NCI-H1417 (cell line): ENCODE data around the gene PAOX.
A peak's percentile ranks its signal among the peaks of the same experiment; 100 is the strongest.
"Not testable (repeated sequence)": the region's sequence is repeated elsewhere in the genome, so short reads cannot be mapped to it uniquely, and the experiment has no call there.

Source experiments
- DNase-seq, 3 experiments: peaks; one replicate each; lab custom pipeline; 2025; lab: John Stamatoyannopoulos, UW

PAOX gene

GRCh38 chr10:133385214-133385613, 6.2 kb downstream of the PAOX start:
- no peak for DNase-seq

GRCh38 chr10:133386951-133387350, 7.9 kb downstream of the PAOX start:
- DNase-seq, result not testable (repeated sequence)

DNA sequence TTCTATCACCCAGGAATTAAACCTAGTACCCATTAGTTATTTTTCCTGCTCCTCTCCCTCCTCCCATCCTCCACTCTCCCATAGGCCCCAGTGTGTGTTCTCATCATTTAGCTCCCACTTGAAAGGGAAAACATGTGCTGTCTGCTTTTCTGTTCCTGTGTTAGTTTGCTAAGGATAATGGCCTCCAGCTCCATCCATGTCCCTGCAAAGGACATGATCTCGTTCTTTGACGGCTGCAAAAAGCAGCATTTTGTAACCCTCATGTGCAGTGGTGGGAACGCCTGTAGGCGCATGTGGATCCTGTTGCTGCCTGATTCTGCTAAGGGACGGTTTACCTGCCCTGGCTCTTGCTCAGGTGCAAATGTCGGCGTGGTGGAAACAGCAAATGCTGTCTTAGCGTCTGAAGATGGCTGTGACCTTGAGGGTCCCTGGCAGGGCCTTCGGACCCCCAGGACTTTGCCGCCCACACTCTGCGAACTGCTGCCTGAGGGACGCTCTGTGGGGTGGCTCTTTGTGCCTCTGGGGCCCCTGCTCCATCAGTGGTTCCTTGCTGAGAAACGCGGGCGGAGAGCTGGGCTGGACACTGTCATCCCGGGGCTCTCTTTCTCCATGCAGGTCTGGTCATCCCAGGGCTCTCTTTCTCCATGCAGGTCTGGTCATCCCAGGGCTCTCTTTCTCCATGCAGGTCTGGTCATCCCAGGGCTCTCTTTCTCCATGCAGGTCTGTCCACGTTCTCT, 9.3 kb downstream of the PAOX start:
- DNase-seq, result peak in 1 of 3 experiments; percentile 0

DNA sequence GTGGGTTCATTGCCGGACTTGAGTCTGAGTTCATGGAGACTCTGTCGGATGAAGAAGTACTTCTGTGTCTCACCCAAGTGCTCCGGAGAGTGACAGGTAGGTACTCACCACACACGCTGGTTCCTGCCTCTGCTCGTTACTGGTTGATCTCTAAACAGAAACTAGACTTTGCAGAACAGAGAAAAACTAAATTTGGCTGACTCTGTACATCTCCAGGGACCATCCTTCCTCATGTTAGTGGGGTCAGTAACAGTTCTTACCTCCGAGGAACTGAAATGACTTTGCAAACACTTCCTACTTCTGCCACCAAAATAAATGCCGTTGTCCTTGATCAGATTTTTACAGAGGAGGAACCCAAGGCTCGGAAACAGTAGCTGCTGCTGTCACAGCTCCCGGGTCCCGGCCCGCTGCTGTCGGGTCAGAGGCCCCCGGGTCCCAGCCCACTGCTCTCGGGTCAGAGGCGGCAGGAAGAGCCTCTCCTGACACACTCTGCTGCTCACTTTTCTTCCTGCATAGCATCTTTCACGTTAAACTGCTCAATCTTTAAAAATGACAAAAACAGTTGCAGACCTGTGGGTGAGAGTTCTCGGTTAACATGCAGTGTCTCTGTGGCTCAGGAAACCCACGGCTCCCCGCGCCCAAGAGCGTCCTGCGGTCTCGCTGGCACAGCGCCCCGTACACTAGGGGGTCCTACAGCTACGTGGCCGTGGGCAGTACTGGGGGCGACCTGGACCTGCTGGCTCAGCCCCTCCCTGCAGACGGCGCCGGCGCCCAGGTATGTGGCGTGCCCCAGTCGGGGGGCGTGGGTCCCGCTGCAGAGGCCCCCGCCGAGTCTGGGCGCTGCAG, 10.1 kb downstream of the PAOX start:
- no peak for DNase-seq

GRCh38 chr10:133390597-133391248, 11.7 kb downstream of the PAOX start:
- no peak for DNase-seq

DNA sequence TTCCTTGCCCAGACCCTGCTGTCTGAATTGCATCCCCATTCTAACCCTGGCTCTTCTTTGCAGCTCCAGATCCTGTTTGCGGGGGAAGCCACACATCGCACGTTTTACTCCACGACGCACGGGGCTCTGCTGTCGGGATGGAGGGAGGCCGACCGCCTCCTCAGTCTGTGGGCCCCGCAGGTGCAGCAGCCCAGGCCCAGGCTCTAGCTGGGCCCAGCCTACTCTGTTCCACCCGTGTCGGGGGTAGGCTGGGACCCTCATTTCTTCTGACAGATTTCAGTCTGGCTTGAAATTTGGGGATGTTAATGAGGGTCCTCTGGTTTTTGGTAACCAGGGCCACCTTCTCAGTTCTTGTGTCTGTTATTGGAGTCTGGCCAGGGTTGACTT, 12.2 kb downstream of the PAOX start:
- DNase-seq, result no peak

GRCh38 chr10:133391761-133392518, 12.9 kb downstream of the PAOX start:
- no peak for DNase-seq

GRCh38 chr10:133393401-133394063, 14.5 kb downstream of the PAOX start:
- DNase-seq, result no peak

- DNase-seq, result peak; percentile 89 to 92 (median 90)
Measured at GRCh38 chr10:133394064-133394663, 15.1 kb downstream of the PAOX start, which contains the start of gene MTG1. MTG1 (plus strand) TSS chr10:133394157; CDS start chr10:133394221, 64 bp downstream.

- no peak for DNase-seq
Measured at GRCh38 chr10:133394801-133395221, 15.7 kb downstream of the PAOX start.

DNA sequence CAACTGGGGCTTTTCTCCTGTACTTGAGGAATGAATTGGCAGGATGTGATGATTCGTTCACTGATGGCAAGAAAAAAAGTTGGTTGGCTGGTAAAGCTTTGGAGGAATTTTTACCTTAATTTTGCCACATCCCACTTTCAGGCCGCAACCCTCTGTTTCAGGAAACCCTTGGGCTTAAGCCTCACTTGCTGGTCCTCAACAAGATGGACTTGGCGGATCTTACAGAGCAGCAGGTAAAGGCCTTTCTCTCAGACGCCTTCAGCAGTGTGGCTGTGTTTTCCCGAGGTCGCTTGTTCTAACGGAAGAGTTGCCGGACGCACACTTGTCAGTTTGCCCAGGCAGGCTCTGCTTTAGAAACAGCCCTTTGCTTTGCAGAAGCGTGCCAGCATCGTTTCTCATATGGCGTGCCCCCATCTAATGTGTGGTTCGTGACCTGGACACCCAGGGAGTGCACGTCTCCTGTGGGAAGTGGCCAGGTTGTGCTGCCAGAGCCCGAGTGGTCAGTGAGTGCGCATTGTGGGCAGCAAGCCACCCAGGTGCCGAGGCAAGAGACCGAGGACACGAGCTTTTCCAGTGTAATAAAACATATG, 17.1 kb downstream of the PAOX start:
- DNase-seq, result no peak

GRCh38 chr10:133397938-133398337, 18.9 kb downstream of the PAOX start:
- no peak for DNase-seq

- DNase-seq, result no peak
Measured at GRCh38 chr10:133399123-133399601, 20.1 kb downstream of the PAOX start.

DNA sequence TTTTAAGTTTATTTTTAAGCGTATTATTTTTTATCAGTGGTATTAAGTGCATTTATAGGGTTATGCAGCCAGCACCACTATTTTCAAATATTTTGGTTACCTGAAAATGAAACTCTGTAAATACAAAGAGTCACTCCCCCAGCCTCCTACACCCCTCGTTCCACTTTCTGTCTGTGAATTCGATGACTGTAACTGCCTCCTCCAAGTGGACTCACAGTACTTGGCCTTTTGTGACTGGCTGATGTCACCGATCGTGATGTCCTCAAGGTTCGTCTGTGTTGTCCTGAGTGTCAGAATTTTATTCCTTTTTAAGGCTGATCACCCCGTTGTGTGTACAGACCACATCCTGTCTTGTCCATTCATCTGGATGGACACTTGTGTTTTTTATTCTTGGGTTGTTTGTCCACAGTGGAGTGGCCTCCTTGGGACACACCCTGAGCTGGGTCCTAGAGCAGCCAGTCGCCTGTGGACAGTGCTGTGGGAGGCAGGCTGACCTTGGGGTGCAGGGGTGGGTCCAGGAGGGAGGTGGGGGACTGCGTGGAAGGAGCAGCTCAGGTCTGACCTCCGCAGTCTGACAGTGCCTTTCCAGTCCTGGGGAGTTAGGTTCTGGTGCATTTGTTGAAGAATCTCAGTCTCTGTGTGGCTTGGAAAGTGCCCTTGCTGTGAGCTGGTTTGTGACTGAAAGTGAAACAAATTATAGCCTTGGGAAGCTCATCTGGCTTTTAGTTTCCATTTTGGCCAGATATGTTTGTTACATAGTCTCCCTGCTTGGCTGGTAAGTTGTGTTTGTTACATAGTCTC, 21.8 kb downstream of the PAOX start:
- DNase-seq, result no peak

- DNase-seq, result no peak
Measured at GRCh38 chr10:133401500-133401899, 22.4 kb downstream of the PAOX start.

GRCh38 chr10:133401981-133402725, 23.1 kb downstream of the PAOX start:
- DNase-seq, result no peak

- DNase-seq, result no peak
Measured at GRCh38 chr10:133403359-133403758, 24.3 kb downstream of the PAOX start.

DNA sequence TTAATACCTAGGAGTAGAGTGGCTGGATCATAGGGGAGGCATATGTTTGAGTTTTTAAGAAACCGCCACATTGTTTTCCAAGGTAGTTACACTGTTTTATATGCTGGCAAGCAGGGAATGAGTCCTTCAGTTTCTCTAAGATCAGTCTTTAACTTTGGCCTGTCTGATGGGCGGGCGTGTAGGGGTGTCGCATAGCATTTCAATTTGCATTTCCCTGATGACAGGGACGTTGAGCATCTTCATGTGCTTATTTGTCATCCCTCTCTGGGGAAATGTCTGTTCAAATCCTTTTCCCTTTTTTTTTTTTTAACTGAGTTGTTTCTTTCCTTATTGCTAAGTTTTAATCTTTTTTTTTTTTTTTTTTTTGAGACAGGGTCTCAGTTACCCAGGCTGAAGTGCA, 24.7 kb downstream of the PAOX start:
- DNase-seq, result no peak

DNA sequence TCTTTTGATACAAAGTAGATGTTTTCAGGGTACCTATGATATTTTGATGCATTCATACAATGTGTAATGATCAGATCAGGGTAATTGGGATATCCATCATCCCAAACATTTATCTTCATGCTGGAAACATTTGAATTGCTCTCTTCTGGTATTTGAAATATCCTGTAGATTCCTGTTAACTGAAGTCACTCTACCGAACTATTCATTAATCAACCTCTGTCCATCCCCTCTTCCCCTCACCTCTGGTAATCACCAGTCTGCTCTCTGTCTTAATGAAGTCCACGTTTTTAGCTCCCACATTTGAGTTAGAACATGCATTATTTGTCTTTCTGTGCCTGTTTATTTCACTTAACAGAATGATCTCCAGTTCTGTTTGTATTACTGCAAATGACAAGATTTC, 26.2 kb downstream of the PAOX start:
- DNase-seq, result no peak
